GM19397 (cell line): Measurements from ENCODE around the gene PGBD5.

Experiments used
- ATAC-seq: cut with Tn5 transposase; IDR thresholded peaks from one replicate; pipeline ENCODE4 v1.9.1; 2021; ENCODE audit warnings: mild to moderate bottlenecking, moderate library complexity; ENCODE audit not compliant: unreplicated experiment

Gene PGBD5

DNA sequence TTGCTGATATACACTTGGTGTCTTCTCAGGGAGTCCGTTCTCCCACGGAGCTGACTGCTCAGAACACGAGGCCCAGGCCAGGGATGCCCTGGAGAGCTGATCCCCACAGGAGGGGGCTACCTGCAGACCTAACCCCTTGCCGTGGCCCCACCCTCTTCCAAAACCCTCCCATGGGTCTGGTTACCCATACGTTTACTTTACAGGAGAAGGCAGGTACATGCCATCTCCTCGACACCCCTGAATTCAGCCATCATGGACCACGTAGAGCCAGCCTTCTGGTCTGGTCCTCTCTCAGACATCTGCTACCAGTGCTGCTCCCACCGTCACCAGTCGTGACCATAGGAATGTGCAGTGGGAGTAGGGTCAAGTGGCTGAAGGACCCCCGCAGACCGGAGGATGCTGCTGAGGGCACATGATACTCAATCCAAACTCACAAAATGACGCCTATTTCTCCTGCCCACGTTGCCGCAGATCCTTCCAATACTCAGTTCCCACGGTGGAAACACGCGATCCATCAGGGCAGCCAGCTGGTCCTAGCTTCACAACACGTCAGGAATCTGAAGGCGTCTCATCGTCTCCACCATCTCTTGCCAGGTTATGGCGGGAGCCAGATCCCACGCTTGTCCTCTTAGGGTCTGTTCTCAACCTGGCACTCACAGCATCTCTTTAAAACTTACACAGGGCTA is 26.7 kb downstream of the PGBD5 start:
- no peak for ATAC-seq

DNA sequence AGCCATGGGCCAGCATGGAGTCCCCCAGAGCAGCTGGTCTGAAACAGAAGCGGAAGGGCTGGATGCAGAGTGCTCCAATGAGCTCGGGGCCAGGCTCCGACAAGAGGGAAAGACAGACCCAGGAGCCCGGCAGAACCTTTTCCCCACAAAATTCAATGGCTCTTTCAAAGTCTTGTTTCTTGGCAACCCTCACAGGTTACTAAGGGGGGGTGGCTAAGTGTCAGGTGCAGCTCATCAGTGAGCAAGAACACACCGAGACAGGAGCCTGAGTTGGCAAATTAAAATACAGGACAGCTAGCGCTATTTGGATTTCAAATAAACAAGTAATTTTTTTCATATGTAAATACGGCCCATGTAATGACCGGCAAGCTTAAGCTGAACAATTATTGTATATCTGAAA is 27.3 kb downstream of the PGBD5 start:
- no peak for ATAC-seq

DNA sequence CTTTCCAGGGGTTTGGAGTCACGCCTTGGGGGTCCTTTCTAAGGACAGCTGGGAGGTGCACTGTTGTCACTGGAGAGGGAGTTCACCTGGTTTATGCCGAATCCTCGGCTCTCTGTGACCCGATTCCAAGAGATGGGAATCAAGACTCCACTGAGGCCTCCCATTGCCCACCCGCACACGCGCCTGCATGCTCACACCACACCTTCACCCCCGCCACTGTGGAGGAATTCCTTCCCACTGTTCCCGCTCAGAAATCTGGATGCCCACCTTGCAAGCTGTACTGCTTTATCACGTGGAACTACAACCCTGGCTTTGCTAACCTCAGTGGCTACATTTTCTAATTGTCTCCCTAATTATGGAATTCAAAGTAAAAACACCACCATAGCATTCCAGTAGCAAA is 29.2 kb downstream of the PGBD5 start:
- ATAC-seq, result no peak

DNA sequence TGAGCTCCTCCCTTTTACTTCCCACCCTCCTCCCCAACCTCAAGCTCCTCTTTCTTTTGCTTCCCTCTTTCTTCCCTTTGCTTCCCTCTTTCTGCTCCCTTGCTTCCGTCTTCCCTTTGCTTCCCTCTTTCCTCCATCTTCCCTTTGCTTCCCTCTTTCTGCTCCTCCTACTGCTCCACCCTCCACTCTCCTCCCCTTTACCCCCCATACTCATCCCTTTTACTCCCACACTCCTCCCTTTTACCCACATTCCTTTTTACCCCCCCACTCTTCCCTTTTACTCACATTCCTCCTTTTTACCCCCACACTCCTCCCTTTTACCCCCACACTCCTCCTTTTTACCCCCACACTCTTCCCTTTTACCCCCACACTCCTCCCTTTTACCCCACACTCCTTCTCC is 30.2 kb downstream of the PGBD5 start:
- ATAC-seq, result no peak

DNA sequence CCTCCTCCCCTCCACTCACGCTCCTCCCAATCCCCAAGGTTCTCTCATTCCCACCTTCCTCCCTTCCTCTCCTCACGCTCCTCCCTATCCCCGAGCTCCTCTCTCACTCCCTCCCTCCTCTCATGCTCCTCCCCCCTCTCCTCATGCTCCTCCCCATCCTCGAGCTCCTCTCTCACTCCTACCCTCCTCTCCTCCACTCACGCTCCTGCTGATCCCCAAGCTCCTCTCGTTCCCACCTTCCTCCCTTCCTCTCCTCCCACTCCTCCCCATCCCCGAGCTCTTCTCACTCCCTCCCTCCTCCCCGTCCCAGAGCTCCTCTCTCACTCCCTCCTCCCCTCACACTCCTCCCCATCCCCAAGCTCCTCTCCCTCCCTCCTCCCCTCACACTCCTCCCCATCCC is 31.4 kb downstream of the PGBD5 start:
- ATAC-seq, result no peak

DNA sequence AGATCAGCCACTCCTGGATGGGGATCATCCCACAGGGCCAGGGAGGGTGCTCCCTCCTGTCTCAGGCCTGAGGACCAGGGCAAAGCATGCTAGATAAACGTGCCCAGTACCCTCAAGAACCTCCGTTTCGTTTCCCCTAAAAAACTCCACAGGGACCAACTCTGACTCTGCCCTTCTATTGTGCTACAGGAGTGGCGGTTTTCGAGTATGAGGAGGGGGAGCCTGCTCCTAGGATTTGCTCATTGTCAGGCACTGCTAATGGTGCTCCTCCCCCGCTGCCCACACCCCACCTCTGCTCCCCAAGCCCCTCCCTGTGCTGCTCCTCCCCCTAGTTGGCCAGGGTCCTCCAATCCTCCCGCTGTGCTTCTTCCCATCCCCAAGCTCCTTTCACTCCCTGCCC is 32.0 kb downstream of the PGBD5 start:
- no peak for ATAC-seq

DNA sequence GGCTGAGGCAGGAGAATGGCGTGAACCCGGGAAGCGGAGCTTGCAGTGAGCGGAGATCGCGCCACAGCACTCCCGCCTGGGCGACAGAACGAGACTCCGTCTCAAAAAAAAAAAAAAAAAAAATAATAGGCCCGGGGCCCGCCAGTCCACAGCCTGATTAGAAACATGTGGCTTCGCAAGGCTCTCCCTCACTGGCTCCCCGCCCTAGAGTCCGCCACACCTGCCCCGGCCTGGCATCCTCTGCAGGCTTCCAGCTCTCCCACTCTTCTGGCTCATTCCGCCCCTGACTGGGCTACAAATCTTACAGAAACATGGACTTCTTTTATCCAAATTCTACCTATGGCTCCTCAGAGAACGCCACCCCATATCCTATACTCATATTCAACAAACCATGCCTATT is 32.4 kb downstream of the PGBD5 start:
- no peak for ATAC-seq

DNA sequence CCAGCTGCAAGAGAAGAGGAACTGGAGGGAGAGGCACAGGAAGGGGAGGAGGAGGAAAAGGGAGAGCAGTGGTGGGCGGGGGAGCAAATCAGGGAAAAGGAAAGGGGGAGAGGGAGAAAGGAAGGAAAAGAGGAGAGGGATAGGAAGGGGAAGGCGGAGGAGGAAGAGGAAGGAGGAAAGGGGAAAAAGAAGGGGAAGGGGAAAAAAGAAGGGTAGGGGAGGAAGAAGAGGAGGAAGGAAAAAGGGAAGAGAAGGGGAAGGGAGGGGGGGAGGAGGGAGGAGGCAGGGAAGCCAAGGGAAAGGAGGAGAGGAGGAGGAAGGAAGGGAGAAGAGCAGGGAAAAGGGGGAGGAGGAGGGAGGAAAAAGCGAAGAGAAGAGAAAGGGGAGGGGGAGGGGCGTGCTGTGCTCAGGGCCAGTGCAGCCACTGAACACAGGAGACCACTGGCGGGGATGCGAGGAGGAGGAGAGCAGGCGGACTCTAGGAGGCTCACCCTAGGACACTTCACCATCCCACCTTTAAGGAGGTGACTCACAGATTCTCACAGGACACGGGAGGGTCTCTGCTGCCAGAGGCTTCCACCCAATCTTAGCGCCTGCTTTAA is 33.1 kb downstream of the PGBD5 start:
- no peak for ATAC-seq

DNA sequence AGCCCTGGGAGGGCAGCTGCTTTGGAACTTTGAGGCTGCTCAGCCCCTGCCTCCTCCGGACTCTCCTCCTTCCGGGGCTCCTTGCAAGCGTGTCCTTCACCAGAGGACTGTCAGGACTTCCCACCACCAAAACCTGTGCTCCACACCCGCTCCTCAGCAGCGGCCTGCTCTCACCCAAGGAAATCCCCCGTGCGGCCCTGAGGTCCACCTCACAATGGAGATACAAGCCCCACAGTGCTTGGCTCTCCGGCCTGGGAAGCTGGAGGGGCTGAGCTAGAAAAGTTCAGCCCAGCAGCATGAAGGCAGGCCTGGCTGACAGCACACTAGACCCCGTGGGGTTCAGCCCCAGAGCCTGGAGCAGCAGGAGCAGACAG is 33.6 kb downstream of the PGBD5 start:
- no peak for ATAC-seq

DNA sequence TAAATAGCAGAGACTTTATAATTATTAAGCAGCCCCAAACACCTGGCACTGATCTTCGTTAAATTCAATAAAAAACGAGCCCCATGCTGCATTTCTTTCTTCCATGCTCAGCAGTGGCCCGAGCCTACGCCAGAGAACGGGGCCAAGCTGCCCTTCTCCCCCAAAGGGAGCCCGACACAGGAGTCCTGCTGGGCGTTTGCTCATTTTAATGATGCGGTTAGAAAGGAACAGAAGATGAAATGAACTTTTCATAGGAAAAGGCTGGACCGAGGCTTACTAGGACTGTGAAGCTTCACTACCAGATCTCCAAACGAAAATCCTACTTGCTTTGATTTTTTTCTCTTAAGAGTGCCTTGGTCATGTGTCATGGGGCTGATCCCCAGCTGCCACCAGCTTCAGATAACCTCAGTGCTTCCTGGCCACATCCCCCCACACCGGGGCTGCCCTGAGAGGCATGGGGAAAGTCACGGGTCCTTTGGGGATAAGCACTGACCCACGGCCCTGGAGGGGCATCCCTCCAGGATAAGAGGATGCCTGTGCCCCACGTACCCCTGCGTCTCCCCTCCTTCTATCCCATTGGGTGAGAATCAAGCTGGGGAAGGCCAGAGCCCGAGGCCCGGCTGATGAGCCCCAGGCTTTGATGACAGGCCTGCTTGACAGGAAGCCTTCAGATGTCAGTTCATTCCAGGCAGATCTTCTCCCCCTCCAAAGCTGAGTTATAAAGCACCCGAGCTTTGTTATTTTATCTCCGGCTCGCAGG is 34.2 kb downstream of the PGBD5 start:
- no peak for ATAC-seq

DNA sequence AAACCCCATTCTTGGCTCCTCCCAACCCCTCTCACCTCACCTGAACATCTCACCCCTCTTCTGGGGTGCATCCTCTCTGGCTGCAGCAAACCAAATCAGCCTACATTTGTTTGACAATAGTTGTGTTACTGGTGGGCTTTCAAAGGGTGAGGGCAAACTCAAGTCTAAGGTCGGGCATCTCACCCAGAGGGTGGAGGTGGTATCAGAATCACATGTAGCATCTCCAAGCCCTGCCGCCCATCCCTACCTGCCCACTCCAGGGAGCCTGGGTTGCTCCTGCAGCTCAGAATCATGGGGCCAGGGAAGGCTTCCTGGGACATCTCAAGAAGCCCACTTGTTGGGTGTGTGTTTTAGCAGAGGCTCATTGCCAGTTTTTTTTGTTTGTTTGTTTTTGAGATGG is 35.8 kb downstream of the PGBD5 start:
- ATAC-seq, result no peak

DNA sequence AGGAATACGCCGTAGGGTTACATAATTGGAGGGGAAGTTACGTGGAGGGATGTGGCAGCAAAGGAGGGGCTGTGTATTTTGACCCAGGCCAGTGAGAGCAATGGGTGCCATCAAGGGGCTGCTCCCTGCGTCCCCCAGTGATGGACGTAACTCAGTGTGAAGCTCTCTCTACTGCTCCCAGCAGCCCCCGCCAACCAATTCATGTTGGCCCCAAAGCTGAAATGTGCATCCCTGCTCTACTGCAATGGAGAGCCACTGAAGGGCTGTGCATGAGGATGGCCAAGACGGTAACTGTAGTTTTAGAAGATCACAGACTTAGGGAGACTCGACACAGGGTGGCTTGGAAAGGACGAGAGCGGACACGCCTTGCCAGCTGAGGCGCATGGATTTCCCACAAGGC is 38.3 kb downstream of the PGBD5 start:
- ATAC-seq, result no peak

DNA sequence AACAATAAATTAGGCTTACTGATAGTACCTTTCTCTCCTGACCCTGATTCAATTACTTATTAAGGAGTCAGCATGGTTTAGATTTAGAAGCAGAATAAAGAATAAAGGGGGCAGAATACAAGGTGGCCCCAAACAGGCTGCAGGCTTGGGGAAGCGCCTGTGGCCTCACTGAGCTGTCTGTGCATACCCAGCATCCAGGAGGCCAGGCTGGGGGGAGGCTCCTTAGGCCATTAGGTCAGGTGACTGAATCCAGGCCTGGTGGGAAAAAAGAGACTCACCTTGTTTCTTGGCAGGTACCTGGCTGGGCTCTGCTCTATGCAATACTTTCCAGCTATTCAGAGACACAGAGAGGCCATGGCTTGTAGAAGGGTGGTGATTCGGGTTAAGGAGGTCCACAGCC is 38.8 kb downstream of the PGBD5 start:
- no peak for ATAC-seq

DNA sequence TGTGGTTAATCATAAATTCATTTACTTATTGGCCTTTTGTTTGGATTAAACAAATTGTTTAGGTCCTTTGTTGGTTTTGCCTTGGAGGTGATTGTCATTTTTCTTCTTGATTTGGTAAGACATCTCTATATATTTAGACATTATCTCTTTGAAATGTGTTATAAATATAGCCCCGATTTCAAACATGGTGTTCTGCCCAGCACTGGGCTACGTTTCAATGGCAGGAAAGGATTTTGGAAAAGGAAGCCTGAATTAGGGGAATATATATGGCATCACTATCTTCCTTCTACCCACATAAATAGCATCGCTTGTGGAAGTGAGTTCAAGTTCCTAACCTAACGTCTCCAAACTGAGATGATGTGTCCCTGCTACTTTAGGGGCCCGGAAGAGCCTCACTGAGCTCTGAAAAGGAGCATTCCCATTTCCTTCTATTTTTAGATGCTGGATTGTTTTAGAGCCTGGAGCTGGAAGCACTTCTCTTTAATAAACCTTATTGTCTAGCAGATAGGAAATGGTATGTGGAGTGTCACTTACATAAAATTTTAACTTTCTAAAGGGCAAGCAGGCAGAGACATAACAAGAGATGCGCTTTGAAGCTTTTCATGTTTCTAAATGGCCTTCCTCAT is 39.4 kb downstream of the PGBD5 start:
- no peak for ATAC-seq

DNA sequence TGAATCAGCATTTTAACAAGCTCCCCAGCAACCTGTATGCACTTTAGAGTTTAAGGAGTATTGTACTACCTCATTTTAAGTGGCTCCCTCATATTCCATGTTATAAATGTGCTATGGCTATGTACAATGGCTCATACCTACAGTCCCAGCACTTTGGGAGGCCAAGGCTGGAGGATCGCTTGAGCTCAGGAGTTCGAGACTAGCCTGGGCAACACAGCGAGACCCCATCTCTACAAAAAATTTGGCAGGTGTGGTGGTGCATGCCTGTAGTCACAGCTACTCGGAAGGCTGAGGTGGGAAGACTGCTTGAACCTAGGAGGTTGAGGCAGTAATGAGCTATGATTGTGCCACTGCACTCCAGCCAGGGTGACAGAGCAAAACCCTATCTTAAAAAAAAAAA is 40.2 kb downstream of the PGBD5 start:
- ATAC-seq, result no peak

DNA sequence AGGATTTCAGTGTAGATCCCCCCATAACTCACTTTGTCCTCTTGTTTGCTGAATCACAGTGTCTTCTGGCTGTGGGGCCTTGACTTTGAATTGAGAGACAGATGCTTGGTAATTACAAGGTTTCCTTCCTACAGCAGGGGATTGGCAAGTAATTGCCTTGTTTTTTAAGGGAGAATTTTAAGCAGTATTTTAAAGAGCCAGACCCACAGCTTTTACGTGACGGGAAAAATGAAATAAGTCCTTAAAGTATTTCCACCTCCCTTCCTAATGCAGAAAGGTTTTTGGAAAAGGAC is 41.0 kb downstream of the PGBD5 start:
- ATAC-seq, result no peak

DNA sequence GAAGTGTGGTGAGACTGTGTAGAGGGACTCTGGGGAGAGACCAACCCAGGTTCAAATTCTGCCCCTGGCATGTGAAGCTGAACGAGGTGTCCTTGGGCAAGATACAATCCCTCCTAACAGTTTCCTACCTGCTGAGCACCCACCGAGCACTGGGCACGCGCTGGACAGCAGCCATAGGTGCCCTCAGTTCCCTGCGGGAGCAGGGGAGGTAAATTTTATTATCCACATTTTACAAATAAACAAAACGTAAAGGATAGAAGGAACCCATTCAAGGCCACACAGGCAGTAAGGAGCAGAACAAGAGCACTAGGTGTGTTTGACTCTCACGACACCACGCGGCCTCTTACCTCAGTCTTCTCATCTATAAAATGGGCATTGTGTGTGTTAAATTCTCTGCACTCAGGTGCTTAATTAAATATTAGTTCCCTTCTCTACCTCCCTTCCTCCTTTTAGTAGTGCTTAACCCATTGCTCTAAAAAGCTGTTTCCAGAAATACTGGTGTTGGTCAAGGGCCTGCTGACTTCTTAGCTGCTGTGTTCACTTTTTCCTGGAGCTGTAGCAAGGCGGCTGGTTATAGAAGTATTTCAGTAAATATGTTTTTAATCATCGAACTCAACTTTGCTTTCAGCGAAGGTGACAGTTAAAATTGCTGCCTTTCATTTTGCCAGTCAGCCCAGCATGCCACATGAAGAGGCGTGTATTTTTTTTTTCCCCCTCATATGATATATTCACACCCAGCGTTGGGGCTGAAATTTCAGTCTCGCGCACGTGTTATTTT is 41.6 kb downstream of the PGBD5 start:
- no peak for ATAC-seq

DNA sequence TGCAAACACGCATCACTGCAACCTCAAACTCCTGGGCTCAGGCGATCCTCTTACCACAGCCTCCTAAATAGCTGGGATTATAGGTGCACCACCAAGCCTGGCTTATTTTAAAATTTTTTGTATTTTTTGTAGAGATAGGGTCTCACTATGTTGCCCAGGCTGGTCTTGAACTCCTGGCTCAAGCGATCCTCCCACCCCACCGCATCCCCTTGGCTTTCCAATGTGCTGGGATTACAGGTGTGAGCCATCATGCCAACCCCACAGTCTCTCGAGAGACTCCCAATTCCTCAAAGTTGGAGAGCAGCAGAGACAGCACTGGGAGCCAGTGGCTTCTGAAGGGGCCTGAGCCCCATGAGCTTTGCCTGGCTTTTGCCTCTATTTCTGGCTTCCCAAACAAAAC is 42.7 kb downstream of the PGBD5 start:
- ATAC-seq, result no peak

DNA sequence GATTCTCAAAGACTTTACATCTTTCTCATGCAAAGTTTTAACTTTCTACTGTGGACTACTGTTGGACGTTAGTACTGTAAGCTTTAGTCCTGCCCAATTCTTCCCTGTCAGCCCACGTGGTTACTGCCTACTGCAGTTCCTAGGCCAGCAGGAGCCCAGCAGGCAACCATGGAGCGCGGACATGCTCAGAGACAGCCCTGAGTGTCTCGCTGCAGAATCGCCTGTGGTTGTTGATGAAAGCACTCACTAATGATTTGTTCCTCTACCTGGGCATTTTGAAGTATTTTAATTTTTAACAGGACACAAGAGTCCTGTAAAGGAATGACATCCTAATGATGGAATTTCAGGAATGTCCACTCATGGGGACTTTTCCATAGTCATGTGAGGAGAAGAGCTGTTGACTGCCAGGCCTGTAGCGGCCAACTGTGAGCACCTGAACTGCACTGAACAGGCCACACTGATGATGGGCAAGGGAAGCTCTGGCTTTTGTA is 44.1 kb downstream of the PGBD5 start:
- no peak for ATAC-seq

DNA sequence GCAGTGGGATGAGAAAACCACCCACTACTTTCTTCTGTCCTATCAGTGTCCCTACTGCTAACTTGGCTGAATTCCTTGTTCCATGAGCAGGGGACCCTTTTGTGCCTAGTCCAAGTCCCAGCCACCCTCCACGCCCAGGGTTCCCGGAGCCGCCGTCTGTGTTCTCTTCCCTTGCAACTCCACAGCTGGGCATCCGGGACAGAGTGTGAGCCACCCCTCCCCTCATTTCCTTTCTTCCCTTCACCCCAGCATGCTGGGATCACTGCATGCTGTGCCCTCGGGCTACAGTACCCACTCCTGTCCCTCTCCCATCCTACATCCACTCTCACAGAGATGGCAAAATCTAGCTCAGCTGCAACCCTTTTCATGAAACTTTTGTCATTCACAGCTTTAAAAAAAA is 44.5 kb downstream of the PGBD5 start:
- no peak for ATAC-seq

DNA sequence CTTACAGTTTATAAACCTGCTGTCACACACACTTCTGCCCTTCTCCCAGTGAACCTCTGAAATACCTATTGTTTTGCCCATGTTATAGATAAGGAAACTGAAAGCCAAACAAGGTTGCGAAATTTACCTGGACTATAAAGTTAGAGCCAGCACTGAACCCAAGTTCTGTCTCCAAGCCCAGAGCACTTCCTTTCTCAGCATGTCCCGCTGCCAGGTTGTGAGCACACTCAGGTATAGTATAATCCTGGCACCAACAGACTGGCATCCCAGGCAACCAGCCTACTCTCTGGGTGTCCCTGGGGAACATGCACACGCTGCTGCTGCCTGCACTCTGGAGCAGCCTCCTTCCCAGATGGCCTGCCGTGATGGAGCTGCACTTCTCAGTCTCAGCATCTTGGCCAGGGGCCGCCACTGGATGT is 45.1 kb downstream of the PGBD5 start:
- ATAC-seq, result no peak
